Erythroblast (primary cell): ENCODE data around the gene ANO10.

ENCODE experiments used
- GATA1 ChIP-seq: IDR thresholded peaks from 2 replicates; pipeline ENCODE4 v1.6.1; 2011; ENCODE audit warnings: low read depth, mild to moderate bottlenecking, control low read depth, low read length, moderate library complexity
- POLR2A ChIP-seq: IDR thresholded peaks from 2 replicates; pipeline ENCODE4 v1.6.1; 2011; ENCODE audit warnings: mild to moderate bottlenecking, low read length

- TF ChIP-seq POLR2A: no peak
- TF ChIP-seq GATA1: no peak
Measured at GRCh38 chr3:43521941-43522340, 99.9 kb downstream of the ANO10 start.
